Measurements from ENCODE around the gene MT1X. TPM values are rescaled to one million over a fixed set of nuclear protein-coding genes. Genes with fewer than 3 reads are reported as not detected.
A peak's percentile ranks its signal among the peaks of the same experiment; 100 is the strongest.

The MT1X gene
- total RNA-seq, 4 donors from 2014 or later, result 7.4 to 201 (median 66.3) TPM

DNA sequence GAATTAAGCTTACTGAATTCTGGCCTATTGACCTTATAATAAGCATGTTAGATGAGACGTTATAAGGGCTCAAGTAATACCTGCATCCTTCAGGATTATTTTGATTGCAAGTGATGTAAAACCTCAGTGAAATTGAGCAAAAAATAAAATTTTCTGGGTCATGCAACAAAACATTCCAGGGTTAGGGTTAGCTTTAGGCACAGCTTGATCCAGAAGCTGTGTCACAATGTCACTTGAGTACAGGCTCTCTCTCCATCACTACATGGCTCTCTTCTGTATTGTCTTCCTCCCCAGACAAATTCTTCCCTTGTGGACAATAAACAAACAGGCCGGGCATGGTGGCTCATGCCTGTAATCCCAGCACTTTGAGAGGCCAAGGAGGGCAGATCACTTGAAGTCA is 44.0 kb downstream of the MT1X start:
- H3K27ac ChIP-seq, result no peak overlapping the region
- H3K9me3 ChIP-seq, result no peaks in the 10 kb centered on the region
- no peak overlapping the region for H3K4me3 ChIP-seq
- intact Hi-C loops (cut with DNase I; ENCODE audit: low total_unique reads), result no loop called here
- no peaks in the 10 kb centered on the region for H3K27me3 ChIP-seq
- no peak for DNase-seq
- H3K36me3 ChIP-seq, result no peaks in the 10 kb centered on the region
- TF ChIP-seq POLR2A (IDR thresholded peaks at IDR 0.05), result no peak
- TF ChIP-seq, protein P1, sequence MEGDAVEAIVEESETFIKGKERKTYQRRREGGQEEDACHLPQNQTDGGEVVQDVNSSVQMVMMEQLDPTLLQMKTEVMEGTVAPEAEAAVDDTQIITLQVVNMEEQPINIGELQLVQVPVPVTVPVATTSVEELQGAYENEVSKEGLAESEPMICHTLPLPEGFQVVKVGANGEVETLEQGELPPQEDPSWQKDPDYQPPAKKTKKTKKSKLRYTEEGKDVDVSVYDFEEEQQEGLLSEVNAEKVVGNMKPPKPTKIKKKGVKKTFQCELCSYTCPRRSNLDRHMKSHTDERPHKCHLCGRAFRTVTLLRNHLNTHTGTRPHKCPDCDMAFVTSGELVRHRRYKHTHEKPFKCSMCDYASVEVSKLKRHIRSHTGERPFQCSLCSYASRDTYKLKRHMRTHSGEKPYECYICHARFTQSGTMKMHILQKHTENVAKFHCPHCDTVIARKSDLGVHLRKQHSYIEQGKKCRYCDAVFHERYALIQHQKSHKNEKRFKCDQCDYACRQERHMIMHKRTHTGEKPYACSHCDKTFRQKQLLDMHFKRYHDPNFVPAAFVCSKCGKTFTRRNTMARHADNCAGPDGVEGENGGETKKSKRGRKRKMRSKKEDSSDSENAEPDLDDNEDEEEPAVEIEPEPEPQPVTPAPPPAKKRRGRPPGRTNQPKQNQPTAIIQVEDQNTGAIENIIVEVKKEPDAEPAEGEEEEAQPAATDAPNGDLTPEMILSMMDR (IDR thresholded peaks at IDR 0.05), result no peak
- peaks cover 0 to 7% of the 10 kb centered on the region in 2 donors for H3K4me1 ChIP-seq

GRCh38 chr16:56726926-56727325 is 44.7 kb downstream of the MT1X start:
- intact Hi-C loops (cut with DNase I; ENCODE audit: low total_unique reads), result no loop called here
- no peak for DNase-seq
- H3K27me3 ChIP-seq, result no peaks in the 10 kb centered on the region
- no peak overlapping the region for H3K4me3 ChIP-seq
- H3K9me3 ChIP-seq, result no peaks in the 10 kb centered on the region
- H3K27ac ChIP-seq, result no peak overlapping the region
- no peaks in the 10 kb centered on the region for H3K36me3 ChIP-seq
- TF ChIP-seq POLR2A (IDR thresholded peaks at IDR 0.05), result no peak
- TF ChIP-seq, protein P1 (IDR thresholded peaks at IDR 0.05), result no peak
- H3K4me1 ChIP-seq, result peaks cover 0 to 7% of the 10 kb centered on the region in 2 donors

GRCh38 chr16:56728027-56728426 is 45.8 kb downstream of the MT1X start:
- intact Hi-C loops (cut with DNase I; ENCODE audit: low total_unique reads), result no loop called here
- DNase-seq, result no peak

DNA sequence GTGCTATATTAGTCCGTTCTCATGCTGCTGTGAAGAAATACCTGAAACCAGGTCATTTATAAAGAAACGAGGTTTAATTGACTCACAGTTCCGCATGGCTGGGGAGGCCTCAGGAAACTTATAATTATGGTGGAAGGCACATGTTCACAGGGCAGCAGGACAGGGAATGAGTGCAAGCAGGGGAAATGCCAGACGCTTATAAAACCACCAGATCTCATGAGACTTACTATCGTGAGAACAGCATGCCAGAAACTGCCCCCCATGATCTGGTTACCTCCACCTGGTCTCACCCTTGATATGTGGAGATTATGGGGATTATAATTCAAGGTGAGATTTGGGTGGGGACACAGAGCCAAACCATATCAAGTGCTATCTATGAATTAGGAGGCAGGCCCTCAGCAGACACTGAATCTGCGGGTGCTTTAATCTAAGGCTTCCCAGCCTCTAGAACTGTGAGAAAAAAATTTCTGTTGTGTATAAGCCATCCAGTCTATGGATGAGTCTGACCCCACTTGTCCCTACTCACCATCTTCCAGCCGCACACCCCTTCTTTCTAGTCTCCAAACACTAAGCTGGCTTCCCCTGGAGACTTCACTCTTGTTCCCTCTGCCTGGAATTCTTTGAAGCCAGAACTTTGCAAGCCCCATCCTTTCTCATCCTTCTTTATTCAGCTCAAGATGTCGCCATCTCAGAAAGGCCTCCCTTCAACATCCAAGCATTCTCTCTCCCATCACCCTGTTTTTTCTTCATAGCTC is 46.9 kb downstream of the MT1X start:
- DNase-seq, result no peak
- Histone ChIP-seq H3K4me3 (peak overlapping the region; percentile 86 to 92), H3K27ac (peak overlapping the region; percentile 79 to 89), H3K4me1 (peaks cover 0 to 7% of the 10 kb centered on the region in 2 donors), H3K9me3 (no peaks in the 10 kb centered on the region), H3K27me3 (no peaks in the 10 kb centered on the region), H3K36me3 (no peaks in the 10 kb centered on the region)
- TF ChIP-seq, protein P1 (IDR thresholded peaks at IDR 0.05), result no peak
- no peak for TF ChIP-seq POLR2A (IDR thresholded peaks at IDR 0.05)
- intact Hi-C loops (cut with DNase I; ENCODE audit: low total_unique reads), result no loop called here

More at GRCh38 chr16:56728027-56728426, 45.8 kb downstream of the MT1X start:
- Histone ChIP-seq H3K27me3 (no peaks in the 10 kb centered on the region), H3K9me3 (no peaks in the 10 kb centered on the region), H3K4me3 (no peak overlapping the region), H3K4me1 (peaks cover 0 to 7% of the 10 kb centered on the region in 2 donors), H3K36me3 (no peaks in the 10 kb centered on the region), H3K27ac (no peak overlapping the region)
- TF ChIP-seq POLR2A (IDR thresholded peaks at IDR 0.05), result no peak
- TF ChIP-seq, protein P1 (IDR thresholded peaks at IDR 0.05), result no peak
